HAP-1 (cell line): Measurements from ENCODE around the gene ATL1.

ENCODE experiments used
- DNase-seq, 2 experiments: peaks; one replicate each; pipeline ENCODE4 v3.0.0-alpha.2; 2016 to 2020; ENCODE audit warnings: low spot score in 2 of 2
- H3K27me3 ChIP-seq: fragments of 250-450 bp; sonication (Bioruptor Pico); 2 replicates; pipeline ENCODE4 v1.5.1; 2020; ENCODE audit warnings: low read depth, mild to moderate bottlenecking, moderate library complexity
- H3K36me3 ChIP-seq: fragments of 250-450 bp; sonication (Bioruptor Pico); replicated peaks from 2 replicates; pipeline ENCODE4 v1.5.1; 2020; ENCODE audit warnings: mild to moderate bottlenecking
- H3K4me1 ChIP-seq: fragments of 250-450 bp; sonication (Bioruptor Pico); 2 replicates; pipeline ENCODE4 v1.5.1; 2020; ENCODE audit warnings: mild to moderate bottlenecking
- H3K4me3 ChIP-seq: fragments of 250-450 bp; sonication (Bioruptor Pico); 2 replicates; pipeline ENCODE4 v1.5.1; 2020; ENCODE audit warnings: mild to moderate bottlenecking, moderate library complexity
- H3K9me3 ChIP-seq: fragments of 250-450 bp; sonication (Bioruptor Pico); 2 replicates; pipeline ENCODE4 v1.5.1; 2020; ENCODE audit warnings: mild to moderate bottlenecking, moderate library complexity
- in situ Hi-C: fragments of 300-500 bp; cut with MboI; formaldehyde crosslinking; loops from 3 replicates; pipeline ENCODE4 v1.14.3; 2020; ENCODE audit warnings: low sequenced_read_pairs, inconsistent platforms, mixed read lengths

Gene ATL1

GRCh38 chr14:50559990-50560930 lies at the start of gene ATL1:
Gene ATL1, plus strand, starts transcription at chr14:50560145. Its CDS starts 121 bp downstream, at chr14:50560266.
- Histone ChIP-seq H3K4me1 (peaks cover 32% of the 10 kb centered on the region), H3K36me3 (no peaks in the 10 kb centered on the region), H3K27me3 (no peaks in the 10 kb centered on the region), H3K9me3 (no peaks in the 10 kb centered on the region), H3K4me3 (peak within 1 kb of the TSS; percentile 52)
- DNase-seq, result peak; percentile 74 to 84
- in situ Hi-C loops, result no loop called here

GRCh38 chr14:50510157-50510556 lies 49.8 kb upstream of the ATL1 start:
- H3K4me1 ChIP-seq, result peaks cover 3% of the 10 kb centered on the region
- in situ Hi-C loops, result no loop called here
- H3K36me3 ChIP-seq, result no peaks in the 10 kb centered on the region
- no peaks in the 10 kb centered on the region for H3K27me3 ChIP-seq
- H3K4me3 ChIP-seq, result no peak overlapping the region
- no peak for DNase-seq
- H3K9me3 ChIP-seq, result no peaks in the 10 kb centered on the region

GRCh38 chr14:50512463-50512862 lies 47.5 kb upstream of the ATL1 start:
- Histone ChIP-seq H3K9me3 (no peaks in the 10 kb centered on the region), H3K4me3 (no peak overlapping the region), H3K27me3 (no peaks in the 10 kb centered on the region), H3K4me1 (peaks cover 2% of the 10 kb centered on the region), H3K36me3 (no peaks in the 10 kb centered on the region)
- DNase-seq, result no peak
- in situ Hi-C loops, result no loop called here

- Histone ChIP-seq H3K9me3 (no peaks in the 10 kb centered on the region), H3K4me1 (no peaks in the 10 kb centered on the region; the same call in 1 of the 2 replicates), H3K36me3 (no peaks in the 10 kb centered on the region; the same call in 1 of the 2 replicates), H3K4me3 (no peak overlapping the region), H3K27me3 (no peaks in the 10 kb centered on the region)
- no peak for DNase-seq
- in situ Hi-C loops, result no loop called here
These were observed 43.9 kb upstream of the ATL1 start for GRCh38 chr14:50516091-50516490.

GRCh38 chr14:50520947-50521815 lies 38.8 kb upstream of the ATL1 start:
- Histone ChIP-seq H3K4me3 (no peak overlapping the region), H3K4me1 (peaks cover 5% of the 10 kb centered on the region; the same call in 1 of the 2 replicates), H3K36me3 (no peaks in the 10 kb centered on the region; the same call in 1 of the 2 replicates), H3K27me3 (no peaks in the 10 kb centered on the region), H3K9me3 (no peaks in the 10 kb centered on the region)
- in situ Hi-C loops, result loop anchor here (10.0 kb wide), 1 partner anchor 196 kb away; no protein-coding TSS in a partner anchor
- DNase-seq, result no peak

GRCh38 chr14:50521912-50522341 lies 38.0 kb upstream of the ATL1 start:
- in situ Hi-C loops, result loop anchor here (10.0 kb wide), 1 partner anchor 197 kb away; no protein-coding TSS in a partner anchor
- no peak overlapping the region for H3K4me3 ChIP-seq
- no peak for DNase-seq

GRCh38 chr14:50523271-50524041 lies 36.5 kb upstream of the ATL1 start:
- Histone ChIP-seq H3K9me3 (no peaks in the 10 kb centered on the region), H3K4me1 (peaks cover 5% of the 10 kb centered on the region; the same call in 1 of the 2 replicates), H3K4me3 (no peak overlapping the region), H3K27me3 (no peaks in the 10 kb centered on the region), H3K36me3 (peaks cover 3% of the 10 kb centered on the region)
- DNase-seq, result no peak
- in situ Hi-C loops, result loop anchor here (10.0 kb wide), 1 partner anchor 199 kb away; no protein-coding TSS in a partner anchor

More at GRCh38 chr14:50521912-50522341, 38.0 kb upstream of the ATL1 start:
- Histone ChIP-seq H3K27me3 (no peaks in the 10 kb centered on the region), H3K4me1 (peaks cover 5% of the 10 kb centered on the region; the same call in 1 of the 2 replicates), H3K36me3 (no peaks in the 10 kb centered on the region; the same call in 1 of the 2 replicates), H3K9me3 (no peaks in the 10 kb centered on the region)

- Histone ChIP-seq H3K4me1 (peaks cover 5% of the 10 kb centered on the region; the same call in 1 of the 2 replicates), H3K4me3 (no peak overlapping the region), H3K36me3 (peaks cover 3% of the 10 kb centered on the region), H3K27me3 (no peaks in the 10 kb centered on the region), H3K9me3 (no peaks in the 10 kb centered on the region)
- in situ Hi-C loops, result loop anchor here (10.0 kb wide), 1 partner anchor 199 kb away; no protein-coding TSS in a partner anchor
- DNase-seq, result no peak
These were observed 35.9 kb upstream of the ATL1 start for GRCh38 chr14:50524060-50524459.

- DNase-seq, result no peak
- Histone ChIP-seq H3K36me3 (peaks cover 3% of the 10 kb centered on the region), H3K9me3 (no peaks in the 10 kb centered on the region), H3K27me3 (no peaks in the 10 kb centered on the region), H3K4me3 (no peak overlapping the region), H3K4me1 (peaks cover 11% of the 10 kb centered on the region)
- in situ Hi-C loops, result loop anchor here (10.0 to 25.0 kb wide), 2 partner anchors 200 to 638 kb away; partner anchors contain the start of gene ARF6
These were observed 35.0 kb upstream of the ATL1 start for GRCh38 chr14:50524731-50525515.

GRCh38 chr14:50528000-50528399 lies 31.9 kb upstream of the ATL1 start:
- Histone ChIP-seq H3K36me3 (peaks cover 3% of the 10 kb centered on the region), H3K9me3 (no peaks in the 10 kb centered on the region), H3K4me1 (peaks cover 16% of the 10 kb centered on the region), H3K4me3 (no peak overlapping the region), H3K27me3 (no peaks in the 10 kb centered on the region)
- in situ Hi-C loops, result loop anchor here (10.0 to 25.0 kb wide), 2 partner anchors 203 to 641 kb away; partner anchors contain the start of gene ARF6
- DNase-seq, result no peak

GRCh38 chr14:50529288-50530179 lies 30.4 kb upstream of the ATL1 start:
- no peak for DNase-seq
- H3K4me1 ChIP-seq, result peaks cover 20% of the 10 kb centered on the region
- H3K9me3 ChIP-seq, result no peaks in the 10 kb centered on the region
- no peak overlapping the region for H3K4me3 ChIP-seq
- in situ Hi-C loops, result loop anchor here (10.0 to 25.0 kb wide), 2 partner anchors 205 to 642 kb away; partner anchors contain the start of gene ARF6
- H3K27me3 ChIP-seq, result no peaks in the 10 kb centered on the region
- H3K36me3 ChIP-seq, result peaks cover 3% of the 10 kb centered on the region
